Choroid plexus epithelial cell (primary cell): ENCODE data around the gene TCN1.
"Not testable (repeated sequence)": the region's sequence is repeated elsewhere in the genome, so short reads cannot be mapped to it uniquely, and the experiment has no call there.

Experiments
- DNase-seq: peaks from one replicate; pipeline ENCODE4 v3.0.0-alpha.2; 2010; ENCODE audit warnings: low read depth
- H3K4me3 ChIP-seq: 2 replicates; pipeline ENCODE4 v1.5.1; 2011; ENCODE audit warnings: low read depth, mild to moderate bottlenecking, control low read depth, low read length, moderate library complexity
- CTCF ChIP-seq: conservative IDR thresholded peaks from 2 replicates; pipeline ENCODE4 v1.5.1; 2011; ENCODE audit warnings: low read depth, mild to moderate bottlenecking, control low read depth, inconsistent platforms, low read length, moderate library complexity

TCN1 gene

GRCh38 chr11:59866397-59866796, at the start of gene TCN1:
Gene TCN1 (minus strand): TSS chr11:59866487. CDS start chr11:59866470, 17 bp downstream.
- H3K4me3 ChIP-seq, result no peak within 1 kb of the TSS
- no peak for DNase-seq
- no peak for TF ChIP-seq CTCF

GRCh38 chr11:59903569-59903968, 37.3 kb upstream of the TCN1 start:
- not testable (repeated sequence) for DNase-seq, H3K4me3 ChIP-seq

GRCh38 chr11:59901306-59901705, 35.0 kb upstream of the TCN1 start:
- H3K4me3 ChIP-seq, result no peak overlapping the region
- peak; percentile 73 for DNase-seq

GRCh38 chr11:59900366-59901126, 34.3 kb upstream of the TCN1 start:
- no peak for DNase-seq
- no peak for TF ChIP-seq CTCF
- no peak overlapping the region for H3K4me3 ChIP-seq

More at GRCh38 chr11:59901306-59901705, 35.0 kb upstream of the TCN1 start:
- TF ChIP-seq CTCF, result no peak

- H3K4me3 ChIP-seq, result no peak overlapping the region
- peak; percentile 36 for DNase-seq
- TF ChIP-seq CTCF, result no peak
Measured at GRCh38 chr11:59899532-59899931, 33.2 kb upstream of the TCN1 start.

- H3K4me3 ChIP-seq, result no peak overlapping the region
- TF ChIP-seq CTCF, result no peak
- no peak for DNase-seq
Measured at GRCh38 chr11:59898650-59899049, 32.4 kb upstream of the TCN1 start.

GRCh38 chr11:59898046-59898445, 31.8 kb upstream of the TCN1 start:
- TF ChIP-seq CTCF, result no peak
- DNase-seq, result no peak
- no peak overlapping the region for H3K4me3 ChIP-seq
